ENCODE data around the gene ADAMTS6.

GRCh38 chr5:65133477-65134110 lies 348.1 kb downstream of the ADAMTS6 start:
- TF ChIP-seq RELA (CRISPR knock-in tag; IDR thresholded peaks at IDR 0.05; ENCODE audit: borderline replicate concordance) (no peak), ZNF121 (CRISPR knock-in tag; IDR thresholded peaks at IDR 0.05) (no peak), ZNF425 (CRISPR knock-in tag; conservative IDR thresholded peaks at IDR 0.05) (no peak), CTCF (IDR thresholded peaks at IDR 0.05) (no peak), PRDM15 (CRISPR knock-in tag; IDR thresholded peaks at IDR 0.05) (no peak)
